HG03139 (cell line): Measurements from ENCODE around the gene CELF4.

ENCODE experiments used
- ATAC-seq: cut with Tn5 transposase; IDR thresholded peaks from one replicate; pipeline ENCODE4 v1.9.1; 2021; ENCODE audit not compliant: unreplicated experiment

The CELF4 gene

DNA sequence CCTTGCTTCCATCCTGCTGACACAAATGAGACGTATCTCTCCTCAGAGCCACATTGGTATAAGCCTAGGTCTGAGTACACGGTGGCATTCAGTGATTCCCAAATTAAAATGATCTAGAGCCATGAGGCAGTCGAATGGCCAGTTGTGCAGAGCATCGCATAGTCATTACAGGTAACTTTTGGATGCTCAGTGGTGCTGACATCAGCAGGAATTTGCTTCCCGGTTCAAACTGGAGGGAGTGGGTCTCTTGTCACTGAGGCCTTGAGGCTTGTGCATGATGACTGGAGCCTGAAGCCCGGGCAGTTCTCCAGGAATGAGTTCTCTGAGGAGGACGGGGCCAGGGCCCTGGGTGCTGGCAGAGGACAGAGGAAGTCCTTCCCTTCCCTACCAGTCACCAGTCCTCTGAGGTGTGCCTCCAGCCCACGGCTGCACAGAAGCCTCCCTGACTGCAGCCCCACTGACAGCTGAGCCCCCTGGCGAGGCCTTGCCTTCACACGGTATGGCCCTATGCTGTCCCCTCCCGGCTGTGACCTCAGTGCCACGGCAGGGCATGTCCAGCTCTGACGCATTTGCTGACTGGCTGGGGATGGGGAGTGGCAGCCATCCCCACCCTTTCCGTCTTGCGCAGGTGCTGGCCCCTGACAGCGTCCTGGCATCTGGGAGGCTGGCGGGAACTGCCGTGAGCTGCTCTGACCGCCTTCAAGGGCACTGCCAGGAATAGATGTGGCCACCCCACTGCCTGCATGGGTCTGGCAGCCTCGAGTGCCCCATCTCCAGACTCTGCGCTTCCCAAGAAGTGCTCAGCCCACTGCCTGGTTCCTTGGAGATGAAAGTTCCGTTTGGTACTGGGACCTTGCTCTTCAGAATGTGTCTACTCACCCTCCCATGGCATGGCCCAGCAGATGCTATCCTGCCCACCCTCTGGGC, 117.4 kb downstream of the CELF4 start:
- no peak for ATAC-seq

GRCh38 chr18:37445836-37446235, 119.8 kb downstream of the CELF4 start:
- no peak for ATAC-seq

- ATAC-seq: no peak
Measured at GRCh38 chr18:37445368-37445767, 120.2 kb downstream of the CELF4 start.

GRCh38 chr18:37443325-37444055, 122.1 kb downstream of the CELF4 start:
- no peak for ATAC-seq

DNA sequence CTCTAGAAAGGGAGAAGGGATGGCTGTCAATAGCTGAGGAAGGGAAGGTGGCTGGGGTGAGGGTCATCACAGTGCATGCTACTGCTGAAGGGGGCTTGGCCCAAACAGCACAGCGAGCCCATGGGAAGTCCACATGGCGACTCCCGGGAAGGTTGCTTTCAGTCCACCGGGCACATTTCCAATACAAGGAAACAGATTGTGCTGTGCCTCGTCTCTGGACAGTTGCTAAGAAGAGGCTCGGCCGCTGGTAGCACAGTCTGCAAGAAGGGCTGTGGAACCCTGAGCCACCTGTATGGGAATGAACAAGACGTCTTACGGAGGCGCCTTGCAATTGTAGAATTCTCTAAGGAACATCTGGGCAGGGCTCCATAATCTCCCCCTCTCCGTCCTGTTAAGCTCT, 123.1 kb downstream of the CELF4 start:
- no peak for ATAC-seq

GRCh38 chr18:37441821-37442220, 123.8 kb downstream of the CELF4 start:
- no peak for ATAC-seq

DNA sequence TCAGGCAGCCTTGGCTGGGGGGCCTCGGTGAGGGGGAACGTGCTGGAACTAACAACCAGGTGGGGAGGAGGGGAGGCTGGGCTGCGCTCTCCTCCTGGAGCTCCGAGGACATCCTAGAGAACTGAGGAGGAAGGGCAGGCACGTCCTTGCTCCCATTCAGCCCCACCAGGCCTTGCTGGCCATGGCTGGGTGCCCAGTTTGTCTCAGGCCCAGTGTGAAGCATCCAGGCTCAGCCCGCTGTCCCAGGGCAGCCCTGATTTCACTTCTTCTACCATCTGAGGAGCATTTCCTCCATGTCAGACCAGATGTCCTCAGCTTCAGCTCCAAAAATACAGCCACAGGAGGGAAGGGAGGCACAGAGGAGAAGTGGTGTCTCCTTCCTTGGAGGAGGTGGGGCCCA, 125.4 kb downstream of the CELF4 start:
- no peak for ATAC-seq

DNA sequence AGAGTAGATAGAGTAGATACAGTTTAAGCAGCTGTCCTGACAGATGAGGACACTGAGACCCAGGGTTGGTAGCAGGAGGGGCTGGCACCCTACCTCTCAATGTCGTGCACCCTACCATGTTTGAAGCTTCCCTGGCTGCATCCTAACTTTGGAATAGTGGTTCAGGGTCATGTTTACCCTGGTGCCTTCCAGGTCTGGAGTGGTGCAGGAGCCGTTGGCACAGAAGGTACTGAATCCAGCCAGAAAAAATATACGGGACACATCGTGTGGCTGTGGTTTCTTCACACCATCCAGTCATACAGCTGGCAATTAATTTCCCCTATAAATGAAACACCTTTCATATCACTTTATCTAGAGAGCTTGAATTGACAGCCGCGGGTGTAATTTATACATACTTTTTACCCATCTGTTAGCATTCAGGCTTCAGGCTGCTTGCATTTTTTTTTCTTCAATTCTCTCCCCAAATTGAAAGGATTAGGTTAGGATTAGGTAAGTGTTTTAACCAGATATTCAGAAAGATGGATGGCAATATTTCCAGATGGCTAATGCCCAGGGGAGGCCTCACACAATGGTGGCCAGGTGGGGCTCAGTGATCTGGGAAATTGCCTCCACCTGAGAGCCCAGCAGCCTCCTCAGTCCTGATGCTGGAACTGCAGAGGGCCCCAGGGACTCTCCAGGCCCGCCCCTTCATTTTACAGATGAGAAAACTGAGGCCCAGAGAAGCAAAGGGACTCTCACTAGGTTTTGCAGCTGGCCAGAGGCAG, 127.0 kb downstream of the CELF4 start:
- no peak for ATAC-seq

- no peak for ATAC-seq
Measured at GRCh38 chr18:37435996-37436395, 129.6 kb downstream of the CELF4 start.

GRCh38 chr18:37435150-37435867, 130.3 kb downstream of the CELF4 start:
- ATAC-seq: no peak

DNA sequence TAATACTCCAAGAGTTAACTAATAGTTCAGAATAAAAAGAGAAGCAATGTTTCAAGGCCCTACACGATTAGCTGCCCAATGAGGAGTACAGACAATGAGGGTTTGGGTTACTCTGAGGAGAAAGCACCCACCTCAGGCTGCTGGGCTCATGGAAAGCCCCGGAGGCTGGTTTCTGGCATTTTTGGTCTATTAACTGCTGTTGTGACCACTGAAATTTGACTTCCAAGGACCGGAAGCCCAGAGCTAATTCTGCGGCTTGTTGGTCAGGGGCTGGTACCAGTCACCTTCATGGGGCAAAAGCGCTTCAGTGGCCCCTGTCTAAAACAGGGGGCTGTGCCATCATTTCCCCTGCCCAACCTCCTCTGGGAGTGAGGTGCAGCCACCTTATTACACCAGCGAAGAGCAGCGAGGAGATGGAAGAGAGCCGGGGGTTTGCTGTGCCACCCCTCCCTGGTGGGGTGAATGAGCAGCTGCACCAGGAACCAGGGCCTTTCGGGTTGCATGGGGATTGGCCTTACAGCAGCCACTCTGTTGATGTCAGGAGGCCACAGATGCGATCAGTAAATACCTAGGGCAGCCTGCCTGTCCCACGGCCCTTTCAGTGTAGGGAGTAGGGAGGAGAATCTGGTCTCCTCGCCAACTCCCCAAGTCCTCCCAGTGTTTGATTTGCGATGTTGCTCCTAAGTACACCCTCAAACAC, 131.3 kb downstream of the CELF4 start:
- no peak for ATAC-seq

- ATAC-seq: no peak
Measured at GRCh38 chr18:37432436-37433195, 133.0 kb downstream of the CELF4 start.

- ATAC-seq: no peak
Measured at GRCh38 chr18:37430357-37431076, 135.1 kb downstream of the CELF4 start.

GRCh38 chr18:37429791-37430190, 135.8 kb downstream of the CELF4 start:
- no peak for ATAC-seq

- no peak for ATAC-seq
Measured at GRCh38 chr18:37428288-37428974, 137.2 kb downstream of the CELF4 start.

DNA sequence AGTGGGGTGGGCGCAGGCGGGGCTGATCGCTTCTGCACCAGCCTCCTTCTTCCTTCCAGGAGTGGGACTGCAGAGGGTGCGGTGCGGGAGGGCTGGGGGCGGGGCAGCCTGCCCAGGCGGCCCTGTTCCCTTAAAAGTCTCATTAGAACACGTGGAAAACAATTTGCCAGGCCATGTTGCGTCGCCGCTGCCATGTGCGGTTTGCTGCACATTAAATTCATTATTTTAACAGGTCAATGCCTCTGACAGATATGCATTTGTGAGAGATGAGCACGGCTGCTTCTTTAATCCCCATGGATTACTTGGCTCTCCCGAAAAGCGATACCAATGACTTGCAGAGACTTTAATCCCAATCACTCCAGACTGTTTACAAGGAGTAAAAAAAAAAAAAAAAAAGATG, 139.0 kb downstream of the CELF4 start:
- ATAC-seq: no peak

DNA sequence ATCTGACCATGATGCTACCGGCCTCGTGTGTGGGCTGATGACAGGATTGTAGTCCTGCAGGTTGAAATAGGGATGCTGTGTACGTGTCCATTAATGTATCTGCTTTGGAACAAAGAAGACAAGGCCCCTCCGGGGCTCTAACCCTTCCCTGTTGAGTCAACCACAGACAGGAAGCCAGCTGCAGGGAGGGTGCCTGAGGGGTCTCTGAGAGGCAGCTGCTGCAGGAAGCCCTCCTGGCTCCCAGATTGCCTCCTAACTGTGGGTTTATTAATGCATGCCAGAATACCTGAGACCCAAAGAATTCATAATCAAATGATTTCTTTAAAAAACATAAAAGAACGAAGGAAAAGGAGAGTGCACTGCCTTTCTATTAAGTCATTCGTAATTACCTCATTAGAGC, 140.4 kb downstream of the CELF4 start:
- ATAC-seq: no peak

GRCh38 chr18:37424507-37424906, 141.1 kb downstream of the CELF4 start:
- no peak for ATAC-seq
